Hepatocyte (in vitro differentiated cells): ENCODE results near the gene EEF1AKMT3.
"Not testable (repeated sequence)": the region's sequence is repeated elsewhere in the genome, so short reads cannot be mapped to it uniquely, and the experiment has no call there.

Experiments used
- CTCF ChIP-seq: fragments of 200-600 bp; sonication (generic); IDR thresholded peaks from 2 replicates; pipeline ENCODE4 v1.5.1; 2016; ENCODE audit warnings: antibody characterized with exemption, mild to moderate bottlenecking; ENCODE audit not compliant: poor library complexity
- EZH2 ChIP-seq: fragments of 200-600 bp; sonication (generic); IDR thresholded peaks from 2 replicates; pipeline ENCODE4 v1.6.1; 2016; ENCODE audit warnings: antibody characterized with exemption, mild to moderate bottlenecking, borderline replicate concordance

- TF ChIP-seq CTCF, EZH2: not testable (repeated sequence)
Measured at GRCh38 chr12:57820119-57820518, 47.7 kb downstream of the EEF1AKMT3 start.
